AG09309 (cell line): ENCODE measurements around the gene ENG.

Experiments
- DNase-seq: peaks from one replicate; pipeline ENCODE4 v3.0.0-alpha.2; 2010; ENCODE audit warnings: low read depth
- H3K4me3 ChIP-seq: 2 replicates; pipeline ENCODE4 v1.5.1; 2011; ENCODE audit warnings: mild to moderate bottlenecking, low read depth, low read length, moderate library complexity; ENCODE audit not compliant: control insufficient read depth
- CTCF ChIP-seq: IDR thresholded peaks from 2 replicates; pipeline ENCODE4 v1.5.1; 2011; ENCODE audit warnings: mild to moderate bottlenecking, low read depth, low read length, inconsistent platforms; ENCODE audit not compliant: insufficient read depth, control insufficient read depth; ENCODE audit errors: missing control alignments

The ENG gene

GRCh38 chr9:127796852-127797370 lies 57.5 kb downstream of the ENG start:
- no peak overlapping the region for H3K4me3 ChIP-seq
- TF ChIP-seq CTCF = no peak
- no peak for DNase-seq

- DNase-seq = no peak
- TF ChIP-seq CTCF = no peak
- no peak overlapping the region for H3K4me3 ChIP-seq
These were observed 58.1 kb downstream of the ENG start for GRCh38 chr9:127796225-127796813.

- no peak for DNase-seq
- no peak overlapping the region for H3K4me3 ChIP-seq
- no peak for TF ChIP-seq CTCF
These were observed 60.3 kb downstream of the ENG start for GRCh38 chr9:127794001-127794791.

- no peak for TF ChIP-seq CTCF
- DNase-seq = no peak
These were observed 61.3 kb downstream of the ENG start for GRCh38 chr9:127793093-127793708.

GRCh38 chr9:127792417-127793031 lies 61.9 kb downstream of the ENG start:
- no peak for DNase-seq
- no peak for TF ChIP-seq CTCF
- H3K4me3 ChIP-seq = no peak overlapping the region

More at GRCh38 chr9:127793093-127793708, 61.3 kb downstream of the ENG start:
- H3K4me3 ChIP-seq = no peak overlapping the region

- no peak overlapping the region for H3K4me3 ChIP-seq
- no peak for DNase-seq
- no peak for TF ChIP-seq CTCF
These were observed 63.4 kb downstream of the ENG start for GRCh38 chr9:127791085-127791484.
